Subcutaneous adipose tissue (tissue), 4 donors: ENCODE results near the gene DCLK3. TPM values are rescaled to one million over a fixed set of nuclear protein-coding genes. Genes with fewer than 3 reads are reported as not detected.

Experiments
- total RNA-seq, 4 donors: library from RNA; depleted of rRNA; stranded (reverse); fragments of >200 nt; gene quantifications; one replicate each; pipeline ENCODE4 v1.1.0, GENCODE V29; 2016
- TF ChIP-seq, protein P1 (sequence below): fragments of 450-650 bp; IDR thresholded peaks from one replicate; pipeline ENCODE4 v1.5.1; 2016; ENCODE audit warnings: low read depth, mild to moderate bottlenecking, control low read depth, antibody characterized with exemption, moderate library complexity

Gene DCLK3
- total RNA-seq, 4 donors from 2014 or later, result 0.22 TPM; not detected in 3

DNA sequence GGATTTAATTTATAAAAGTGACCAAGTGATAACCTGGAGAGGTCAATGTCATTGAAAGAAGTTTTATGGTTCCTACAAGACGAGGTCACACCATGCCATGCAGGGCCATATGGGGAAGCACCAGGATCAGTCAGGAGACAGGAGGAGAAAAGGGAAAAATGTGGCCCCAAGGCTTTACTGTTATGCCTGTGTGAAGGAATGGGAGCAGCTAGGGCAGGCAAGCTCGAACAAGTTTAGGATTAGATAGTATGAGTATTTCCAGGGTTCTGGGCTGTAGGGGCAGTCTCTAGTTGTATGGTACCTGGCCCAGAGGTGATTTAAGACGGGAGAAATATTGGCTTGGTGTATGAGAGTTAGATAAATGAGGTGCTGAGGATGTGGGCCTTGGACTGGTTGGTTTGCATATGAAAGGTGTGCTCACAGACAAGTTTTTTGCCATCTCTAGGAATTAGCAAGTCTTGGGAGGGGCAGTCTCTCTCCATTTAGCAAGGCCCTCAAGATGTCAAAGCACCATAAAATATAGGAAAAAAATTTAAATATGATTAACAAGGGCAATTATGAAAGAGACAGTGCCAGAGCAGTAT lies 36.3 kb upstream of the DCLK3 start:
- TF ChIP-seq, protein P1, sequence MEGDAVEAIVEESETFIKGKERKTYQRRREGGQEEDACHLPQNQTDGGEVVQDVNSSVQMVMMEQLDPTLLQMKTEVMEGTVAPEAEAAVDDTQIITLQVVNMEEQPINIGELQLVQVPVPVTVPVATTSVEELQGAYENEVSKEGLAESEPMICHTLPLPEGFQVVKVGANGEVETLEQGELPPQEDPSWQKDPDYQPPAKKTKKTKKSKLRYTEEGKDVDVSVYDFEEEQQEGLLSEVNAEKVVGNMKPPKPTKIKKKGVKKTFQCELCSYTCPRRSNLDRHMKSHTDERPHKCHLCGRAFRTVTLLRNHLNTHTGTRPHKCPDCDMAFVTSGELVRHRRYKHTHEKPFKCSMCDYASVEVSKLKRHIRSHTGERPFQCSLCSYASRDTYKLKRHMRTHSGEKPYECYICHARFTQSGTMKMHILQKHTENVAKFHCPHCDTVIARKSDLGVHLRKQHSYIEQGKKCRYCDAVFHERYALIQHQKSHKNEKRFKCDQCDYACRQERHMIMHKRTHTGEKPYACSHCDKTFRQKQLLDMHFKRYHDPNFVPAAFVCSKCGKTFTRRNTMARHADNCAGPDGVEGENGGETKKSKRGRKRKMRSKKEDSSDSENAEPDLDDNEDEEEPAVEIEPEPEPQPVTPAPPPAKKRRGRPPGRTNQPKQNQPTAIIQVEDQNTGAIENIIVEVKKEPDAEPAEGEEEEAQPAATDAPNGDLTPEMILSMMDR, result no peak

DNA sequence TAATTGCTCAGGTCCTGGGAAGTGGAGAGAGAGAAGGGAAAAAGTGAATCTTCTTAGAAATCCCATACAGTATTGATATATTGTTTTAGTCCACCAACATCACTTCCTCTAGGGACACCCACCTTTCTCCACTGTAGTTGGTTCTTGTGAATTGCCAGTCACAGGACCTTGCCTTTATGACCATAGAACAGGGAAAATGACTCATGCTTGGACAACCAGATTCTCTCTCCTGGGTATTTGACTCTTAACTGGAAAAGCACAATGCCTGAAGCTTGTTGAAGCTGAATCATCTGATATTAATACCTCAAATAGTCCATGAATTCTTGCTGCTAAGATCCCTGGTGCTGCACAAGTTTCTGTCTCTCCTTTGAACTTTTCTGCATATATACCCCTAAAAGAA lies 32.5 kb upstream of the DCLK3 start:
- TF ChIP-seq, protein P1, result no peak

DNA sequence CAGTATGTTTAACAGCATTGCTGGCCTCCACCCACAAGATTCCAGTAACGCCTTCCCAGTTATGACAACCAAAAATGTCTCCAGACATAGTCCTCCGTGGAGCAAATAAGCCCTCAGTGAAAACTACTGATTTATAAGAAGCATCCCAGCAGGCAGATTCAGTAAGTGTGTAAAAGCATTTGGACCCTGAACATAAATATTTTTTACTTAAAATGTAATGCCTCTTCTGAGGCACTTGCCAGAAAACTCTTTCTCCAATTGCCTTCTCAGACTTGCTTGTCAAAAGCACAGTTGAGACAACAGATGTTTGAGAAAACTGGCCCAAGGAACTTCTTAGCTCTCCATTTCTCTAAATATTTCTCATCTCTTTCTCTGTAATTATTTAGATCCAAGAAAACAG lies 31.8 kb upstream of the DCLK3 start:
- TF ChIP-seq, protein P1, result no peak

DNA sequence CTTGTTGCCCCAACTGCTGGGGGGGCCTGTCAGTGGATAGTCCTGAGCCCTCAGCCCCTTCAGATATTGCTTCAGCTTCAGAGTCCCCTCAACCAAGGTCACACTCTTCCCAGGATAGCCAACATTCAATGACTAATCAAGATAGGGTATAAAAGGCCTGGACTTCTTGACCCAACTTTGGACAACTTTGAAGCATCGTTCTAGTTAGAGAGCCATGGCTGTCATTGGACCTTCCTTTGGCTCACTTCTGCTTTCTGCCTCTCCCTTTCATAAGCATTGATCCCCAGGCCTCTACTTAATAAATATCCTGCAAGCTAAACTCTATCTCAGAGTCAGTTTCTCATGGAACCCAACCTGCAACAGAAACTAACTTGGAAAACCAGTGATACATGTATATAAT lies 31.3 kb upstream of the DCLK3 start:
- TF ChIP-seq, protein P1, result no peak

DNA sequence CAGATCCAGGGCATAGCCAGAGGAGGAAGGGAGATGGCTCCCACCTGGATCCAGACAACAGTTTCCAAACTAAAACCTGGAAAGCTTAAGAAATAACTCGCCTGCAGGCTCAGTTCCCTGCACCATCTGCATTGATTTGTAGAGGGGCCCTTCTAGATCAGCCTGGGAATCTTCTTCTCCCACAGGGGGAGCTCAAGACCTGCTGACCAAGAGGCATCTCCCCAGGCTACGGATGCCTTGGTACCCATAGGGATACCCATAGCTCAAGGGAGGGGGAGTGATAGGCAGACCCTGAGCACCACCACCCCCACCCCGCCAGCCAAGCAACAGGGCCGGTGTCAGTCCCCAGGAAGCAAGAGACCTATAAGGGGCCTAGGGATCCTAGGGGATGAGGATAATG lies 28.0 kb upstream of the DCLK3 start:
- TF ChIP-seq, protein P1, result no peak

DNA sequence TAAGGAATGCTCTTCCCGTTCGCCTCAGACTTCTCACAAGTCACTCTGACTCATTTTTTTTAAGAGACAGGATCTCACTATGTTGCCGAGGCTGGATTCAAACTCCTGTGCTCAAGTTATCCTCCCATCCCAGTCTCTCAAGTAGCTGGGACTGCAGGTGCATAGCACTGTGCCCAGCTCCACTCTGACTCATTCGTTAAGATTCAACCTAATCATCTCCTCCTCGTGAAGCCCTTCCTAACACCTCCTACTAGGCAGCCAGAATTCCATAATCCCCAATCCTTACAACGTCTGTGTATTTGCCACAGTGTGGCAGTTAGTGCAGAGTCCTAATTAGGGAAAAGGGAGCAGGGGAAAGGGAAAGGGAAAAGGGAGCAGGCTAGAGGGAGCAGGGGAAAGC lies 26.4 kb upstream of the DCLK3 start:
- TF ChIP-seq, protein P1, result no peak

DNA sequence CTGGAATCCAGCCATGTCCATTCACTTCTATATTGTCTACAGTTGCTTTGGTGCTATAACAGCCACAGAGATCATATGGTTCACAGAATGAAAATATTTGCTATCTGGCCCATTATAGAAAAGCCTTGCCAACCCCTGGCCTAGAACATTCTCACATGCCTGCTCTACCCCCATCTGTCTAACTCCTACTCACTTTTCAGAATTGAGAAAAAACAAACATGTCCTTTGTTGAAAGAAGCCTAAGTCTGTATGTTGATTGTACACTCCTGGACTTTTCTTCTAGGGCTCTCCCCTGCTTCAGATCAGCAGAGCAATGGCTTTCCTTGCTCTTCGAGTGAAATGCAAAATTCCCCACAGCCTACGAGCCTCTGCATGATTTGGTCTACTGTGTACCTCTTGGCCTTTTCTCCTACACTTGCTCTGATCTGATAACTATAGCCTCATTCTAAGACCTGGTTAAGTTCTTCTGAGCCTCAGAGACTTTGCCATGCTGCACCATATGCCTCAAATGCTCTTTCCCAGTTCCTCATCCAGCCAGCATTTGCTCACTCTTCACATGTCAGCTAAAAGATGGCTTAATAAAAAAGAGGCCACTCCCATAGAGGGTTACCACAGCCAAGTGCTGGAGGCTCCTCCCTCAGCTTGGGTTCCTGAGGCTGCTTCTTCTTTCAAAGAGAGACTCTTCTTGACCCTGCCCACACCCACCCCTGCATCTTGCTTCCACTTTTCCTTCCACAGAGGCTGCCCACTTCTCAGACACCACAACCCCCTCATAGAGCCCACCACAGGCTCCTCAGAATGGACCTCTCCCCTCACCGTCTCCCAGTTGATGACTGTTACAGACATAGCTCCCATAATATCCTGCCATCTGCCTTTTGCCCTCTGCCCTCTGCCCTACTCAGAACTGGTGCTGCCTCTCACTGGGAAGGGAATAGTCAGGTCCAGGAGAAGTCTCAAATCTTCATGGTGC lies 22.9 kb upstream of the DCLK3 start:
- TF ChIP-seq, protein P1, result no peak
